SK-N-SH (cell line): ENCODE measurements around the gene PCARE. TPM values are rescaled to one million over a fixed set of nuclear protein-coding genes. Genes with fewer than 3 reads are reported as not detected.

Experiments
- CTCF ChIA-PET: fragments of 300-600, 350-600 bp; formaldehyde crosslinking; extraction: SDS; loops from one replicate; lab custom pipeline; 2021; lab: Yijun Ruan, JAX
- POLR2A ChIA-PET: fragments of 350-600 bp; sonication (Branson Sonifier 250); formaldehyde crosslinking; extraction: SDS; loops from one replicate; lab custom pipeline; 2020; ENCODE audit warnings: antibody characterized with exemption, inconsistent platforms; lab: Yijun Ruan, JAX
- DNase-seq: peaks from one replicate; pipeline ENCODE4 v3.0.0; 2012
- H2AFZ ChIP-seq: fragments of 200-600 bp; sonication (generic); 2 replicates; pipeline ENCODE4 v1.8.1; 2016; ENCODE audit warnings: antibody characterized with exemption, mild to moderate bottlenecking, low read depth
- H3F3A ChIP-seq: fragments of 200-600 bp; sonication (generic); replicated peaks from 2 replicates; pipeline ENCODE3; 2016; ENCODE audit warnings: antibody characterized with exemption, mild to moderate bottlenecking; ENCODE audit not compliant: insufficient read depth
- H3K27ac ChIP-seq, 2 experiments: fragments of 200-500 bp in 1 of 2; fragments of 200-600 bp in 1 of 2; sonication (Bioruptor generic) in 1 of 2; sonication (generic), shearing (Covaris generic) in 1 of 2; 2 replicates each; pipeline versions ENCODE4 v1.5.1 to v1.6.1; 2014 to 2016; ENCODE audit warnings: low read depth in 2 of 2, inconsistent platforms in 1 of 2, low read length in 1 of 2, mild to moderate bottlenecking in 1 of 2, mixed read lengths in 1 of 2
- H3K27me3 ChIP-seq: fragments of 200-600 bp; sonication (generic), shearing (Covaris generic); 2 replicates; pipeline ENCODE4 v1.6.1; 2016; ENCODE audit warnings: mixed run types; ENCODE audit not compliant: insufficient read depth
- H3K36me3 ChIP-seq, 2 experiments: fragments of 200-500 bp in 1 of 2; fragments of 200-600 bp in 1 of 2; sonication (Bioruptor generic) in 1 of 2; sonication (generic) in 1 of 2; replicated peaks in 1 of 2; 2 replicates each; pipeline versions ENCODE3 to v1.5.1; 2014 to 2016; ENCODE audit warnings: low read length in 1 of 2, mild to moderate bottlenecking in 1 of 2; ENCODE audit not compliant: insufficient read depth in 2 of 2, control insufficient read depth in 1 of 2
- H3K4me1 ChIP-seq, 2 experiments: fragments of 200-500 bp in 1 of 2; fragments of 200-600 bp in 1 of 2; sonication (Bioruptor generic) in 1 of 2; sonication (generic), shearing (Covaris generic) in 1 of 2; 2 replicates each; pipeline versions ENCODE4 v1.5.1 to v1.6.1; 2014 to 2016; ENCODE audit warnings: low read depth in 1 of 2, low read length in 1 of 2, mixed run types in 1 of 2; ENCODE audit not compliant: insufficient read depth in 2 of 2, control insufficient read depth in 1 of 2
- H3K4me2 ChIP-seq: fragments of 200-600 bp; sonication (generic), shearing (Covaris generic); 2 replicates; pipeline ENCODE4 v1.6.1; 2017; ENCODE audit warnings: mixed run types
- H3K4me3 ChIP-seq, 2 experiments: fragments of 200-500 bp in 1 of 2; fragments of 200-600 bp in 1 of 2; sonication (Bioruptor generic) in 1 of 2; sonication (generic), shearing (Covaris generic) in 1 of 2; 2 replicates each; pipeline versions ENCODE4 v1.5.1 to v1.8.1; 2014 to 2016; ENCODE audit warnings: low read depth in 2 of 2, inconsistent platforms in 1 of 2, low read length in 1 of 2, mild to moderate bottlenecking in 1 of 2, mixed read lengths in 1 of 2, moderate library complexity in 1 of 2
- H3K79me2 ChIP-seq: fragments of 200-600 bp; sonication (generic); 2 replicates; pipeline ENCODE4 v1.8.1; 2017; ENCODE audit warnings: mild to moderate bottlenecking; ENCODE audit not compliant: insufficient read depth
- H3K9ac ChIP-seq: fragments of 200-600 bp; sonication (generic); 2 replicates; pipeline ENCODE4 v1.6.1; 2017; ENCODE audit warnings: mixed run types
- H3K9me2 ChIP-seq: fragments of 200-600 bp; sonication (generic); 2 replicates; pipeline ENCODE4 v1.6.1; 2017; ENCODE audit warnings: mixed run types
- H3K9me3 ChIP-seq: fragments of 200-600 bp; sonication (generic); 2 replicates; pipeline ENCODE4 v1.6.1; 2017; ENCODE audit warnings: mixed run types, mild to moderate bottlenecking, moderate library complexity
- H4K20me1 ChIP-seq: fragments of 200-600 bp; sonication (generic); 2 replicates; pipeline ENCODE4 v1.6.1; 2017; ENCODE audit warnings: mild to moderate bottlenecking, mixed run types; ENCODE audit not compliant: insufficient read depth
- CHD2 ChIP-seq: fragments of 150-350 bp; IDR thresholded peaks from 2 replicates; pipeline ENCODE4 v1.6.1; 2018; ENCODE audit warnings: low read length; ENCODE audit not compliant: partially characterized antibody
- CTCF ChIP-seq: fragments of 200-600 bp; sonication (generic); IDR thresholded peaks from 2 replicates; pipeline ENCODE4 v1.6.1; 2017; ENCODE audit warnings: antibody characterized with exemption, mild to moderate bottlenecking, moderate library complexity
- EZH2phosphoT487 ChIP-seq: fragments of 200-600 bp; sonication (generic); IDR thresholded peaks from 2 replicates; pipeline ENCODE4 v1.6.1; 2017; ENCODE audit warnings: low read depth, mixed run types, mild to moderate bottlenecking, antibody characterized with exemption, moderate library complexity, borderline replicate concordance
- FOXJ3 ChIP-seq: sonication (generic); formaldehyde crosslinking; IDR thresholded peaks from 2 replicates; pipeline ENCODE4 v1.5.1; 2020; ENCODE audit warnings: mild to moderate bottlenecking, missing genetic modification reagents
- FOXM1 ChIP-seq: IDR thresholded peaks from 2 replicates; pipeline ENCODE4 v1.4.0; 2012; ENCODE audit warnings: low read depth, mild to moderate bottlenecking
- GABPA ChIP-seq: IDR thresholded peaks from 2 replicates; pipeline ENCODE4 v1.4.0; 2012; ENCODE audit warnings: low read depth, mild to moderate bottlenecking
- MEF2A ChIP-seq: IDR thresholded peaks from 2 replicates; pipeline ENCODE4 v1.4.0; 2012; ENCODE audit warnings: low read depth, borderline replicate concordance
- MXI1 ChIP-seq: IDR thresholded peaks from 2 replicates; pipeline ENCODE4 v1.6.1; 2012; ENCODE audit warnings: mild to moderate bottlenecking, low read depth, low read length, improper control_type of control experiment
- NFIC ChIP-seq: IDR thresholded peaks from 2 replicates; pipeline ENCODE4 v1.4.0; 2012; ENCODE audit warnings: borderline replicate concordance
- POLR2AphosphoS5 ChIP-seq: IDR thresholded peaks from 2 replicates; pipeline ENCODE4 v1.6.1; 2012; ENCODE audit warnings: low read depth, low read length
- RAD21 ChIP-seq: IDR thresholded peaks from 2 replicates; pipeline ENCODE4 v1.6.1; 2012; ENCODE audit warnings: mild to moderate bottlenecking, low read length
- RCOR1 ChIP-seq: fragments of 150-350 bp; IDR thresholded peaks from 2 replicates; pipeline ENCODE4 v1.6.1; 2017; ENCODE audit warnings: antibody characterized with exemption, low read length
- SIN3A ChIP-seq: IDR thresholded peaks from 2 replicates; pipeline ENCODE4 v1.6.1; 2012; ENCODE audit warnings: low read depth, mild to moderate bottlenecking, low read length, moderate library complexity, borderline replicate concordance
- USF2 ChIP-seq: fragments of 150-350 bp; IDR thresholded peaks from 2 replicates; pipeline ENCODE4 v1.6.1; 2017; ENCODE audit warnings: antibody characterized with exemption, low read length, low read depth, borderline replicate concordance
- YY1 ChIP-seq: IDR thresholded peaks from 2 replicates; pipeline ENCODE4 v1.4.0; 2012; ENCODE audit warnings: low read depth, mild to moderate bottlenecking
- ZBTB33 ChIP-seq: IDR thresholded peaks from 2 replicates; pipeline ENCODE4 v1.4.0; 2012; ENCODE audit warnings: low read depth, borderline replicate concordance
- WGBS: methylation state at CpG from one replicate; pipeline ENCODE4 v1.1.6; 2017; ENCODE audit warnings: low lambda C conversion rate; 5-methylcytosine and 5-hydroxymethylcytosine counted together
- polyA plus RNA-seq, 3 experiments: library from polyadenylated mRNA; depleted of rRNA; stranded (reverse); fragments of >200 nt; gene quantifications; 2 replicates each; pipeline ENCODE4 v1.2.3, GENCODE V29; 2012
- TF ChIP-seq, protein P1 (sequence below): IDR thresholded peaks from 2 replicates; pipeline ENCODE4 v1.4.0; 2012; ENCODE audit warnings: low read depth
- TF ChIP-seq, protein P2 (sequence below): fragments of 150-350 bp; IDR thresholded peaks from 2 replicates; pipeline ENCODE4 v1.6.1; 2016; ENCODE audit warnings: mild to moderate bottlenecking, low read depth, low read length

Gene PCARE
- polyA plus RNA-seq, 1 of the 3 experiments (the other 2 are of a cell fraction), result not detected

- Histone ChIP-seq H3K9me2 (no peaks in the 10 kb centered on the region), H3K9me3 (no peaks in the 10 kb centered on the region), H3K4me1 (peaks cover 0 to 10% of the 10 kb centered on the region in 2 experiments; a peak in 1 of 4 replicates), H3K9ac (no peak overlapping the region), H3F3A (no peaks in the 10 kb centered on the region), H3K36me3 (no peaks in the 10 kb centered on the region), H4K20me1 (no peaks in the 10 kb centered on the region), H3K27ac (no peak overlapping the region)
- DNase-seq, result no peak
- POLR2A ChIA-PET, result no interaction called here
- CTCF ChIA-PET, result interaction anchor here (0.7 to 1.5 kb wide), 3 partner anchors 10 to 58 kb away, joined by 3 to 4 read pairs (median 3); no protein-coding TSS in a partner anchor
- TF ChIP-seq CHD2 (no peak), EZH2phosphoT487 (no peak), YY1 (no peak), POLR2AphosphoS5 (no peak), USF2 (no peak)
- TF ChIP-seq, all 33 proteins: peak for 0
- no peak overlapping the region for H2AFZ ChIP-seq
- H3K4me3 ChIP-seq, result no peak overlapping the region
- peaks cover 19% of the 10 kb centered on the region; the same call in 1 of the 2 replicates for H3K27me3 ChIP-seq
- no peak overlapping the region for H3K4me2 ChIP-seq
- 61% methylated on average over 5 of the region's 5 CpGs for WGBS
- no peaks in the 10 kb centered on the region for H3K79me2 ChIP-seq
Observed at GRCh38 chr2:29016504-29016903, 57.8 kb downstream of the PCARE start.

GRCh38 chr2:29015701-29016470, 58.4 kb downstream of the PCARE start:
- Histone ChIP-seq H4K20me1 (no peaks in the 10 kb centered on the region), H3K4me3 (no peak overlapping the region), H3K9me3 (no peaks in the 10 kb centered on the region), H3K9me2 (no peaks in the 10 kb centered on the region), H3F3A (no peaks in the 10 kb centered on the region), H2AFZ (no peak overlapping the region), H3K4me1 (peaks cover 0 to 15% of the 10 kb centered on the region in 2 experiments; a peak in 1 of 4 replicates), H3K27ac (no peak overlapping the region), H3K79me2 (no peaks in the 10 kb centered on the region), H3K27me3 (peaks cover 19% of the 10 kb centered on the region; the same call in 1 of the 2 replicates), H3K9ac (no peak overlapping the region), H3K36me3 (no peaks in the 10 kb centered on the region), H3K4me2 (no peak overlapping the region)
- no peak for DNase-seq
- WGBS, result 69% methylated on average over 17 of the region's 17 CpGs
- POLR2A ChIA-PET, result no interaction called here
- CTCF ChIA-PET, result interaction anchor here (0.6 to 1.5 kb wide), 3 partner anchors 10 to 1148 kb away, joined by 3 to 4 read pairs (median 3); no protein-coding TSS in a partner anchor
- TF ChIP-seq RCOR1 (no peak), RAD21 (no peak), MEF2A (no peak), SIN3A (no peak), FOXJ3 (CRISPR knock-in tag) (no peak), MXI1 (no peak), ZBTB33 (no peak), GABPA (no peak), EZH2phosphoT487 (no peak), FOXM1 (no peak), NFIC (no peak), USF2 (no peak), CTCF (no peak)
- TF ChIP-seq, protein P1, sequence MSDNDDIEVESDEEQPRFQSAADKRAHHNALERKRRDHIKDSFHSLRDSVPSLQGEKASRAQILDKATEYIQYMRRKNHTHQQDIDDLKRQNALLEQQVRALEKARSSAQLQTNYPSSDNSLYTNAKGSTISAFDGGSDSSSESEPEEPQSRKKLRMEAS, result no peak
- TF ChIP-seq, protein P2, sequence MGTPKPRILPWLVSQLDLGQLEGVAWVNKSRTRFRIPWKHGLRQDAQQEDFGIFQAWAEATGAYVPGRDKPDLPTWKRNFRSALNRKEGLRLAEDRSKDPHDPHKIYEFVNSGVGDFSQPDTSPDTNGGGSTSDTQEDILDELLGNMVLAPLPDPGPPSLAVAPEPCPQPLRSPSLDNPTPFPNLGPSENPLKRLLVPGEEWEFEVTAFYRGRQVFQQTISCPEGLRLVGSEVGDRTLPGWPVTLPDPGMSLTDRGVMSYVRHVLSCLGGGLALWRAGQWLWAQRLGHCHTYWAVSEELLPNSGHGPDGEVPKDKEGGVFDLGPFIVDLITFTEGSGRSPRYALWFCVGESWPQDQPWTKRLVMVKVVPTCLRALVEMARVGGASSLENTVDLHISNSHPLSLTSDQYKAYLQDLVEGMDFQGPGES, result no peak
